Left kidney (tissue), 8 donors: Measurements from ENCODE around the gene TSHZ1. TPM values are rescaled to one million over a fixed set of nuclear protein-coding genes. Genes with fewer than 3 reads are reported as not detected.

Source experiments
- DNase-seq: peaks from one replicate; pipeline ENCODE4 v3.0.0-alpha.2; 2013
- long read RNA-seq, 8 donors: transcript quantifications; one replicate each; lab custom pipeline, GENCODE V29; 2026
- polyA plus RNA-seq: library from polyadenylated mRNA; unstranded; fragments of 120-200 nt; gene quantifications from one replicate; pipeline ENCODE4 v1.2.1, GENCODE V29; 2013; ENCODE audit not compliant: insufficient read length

The TSHZ1 gene, protein sequence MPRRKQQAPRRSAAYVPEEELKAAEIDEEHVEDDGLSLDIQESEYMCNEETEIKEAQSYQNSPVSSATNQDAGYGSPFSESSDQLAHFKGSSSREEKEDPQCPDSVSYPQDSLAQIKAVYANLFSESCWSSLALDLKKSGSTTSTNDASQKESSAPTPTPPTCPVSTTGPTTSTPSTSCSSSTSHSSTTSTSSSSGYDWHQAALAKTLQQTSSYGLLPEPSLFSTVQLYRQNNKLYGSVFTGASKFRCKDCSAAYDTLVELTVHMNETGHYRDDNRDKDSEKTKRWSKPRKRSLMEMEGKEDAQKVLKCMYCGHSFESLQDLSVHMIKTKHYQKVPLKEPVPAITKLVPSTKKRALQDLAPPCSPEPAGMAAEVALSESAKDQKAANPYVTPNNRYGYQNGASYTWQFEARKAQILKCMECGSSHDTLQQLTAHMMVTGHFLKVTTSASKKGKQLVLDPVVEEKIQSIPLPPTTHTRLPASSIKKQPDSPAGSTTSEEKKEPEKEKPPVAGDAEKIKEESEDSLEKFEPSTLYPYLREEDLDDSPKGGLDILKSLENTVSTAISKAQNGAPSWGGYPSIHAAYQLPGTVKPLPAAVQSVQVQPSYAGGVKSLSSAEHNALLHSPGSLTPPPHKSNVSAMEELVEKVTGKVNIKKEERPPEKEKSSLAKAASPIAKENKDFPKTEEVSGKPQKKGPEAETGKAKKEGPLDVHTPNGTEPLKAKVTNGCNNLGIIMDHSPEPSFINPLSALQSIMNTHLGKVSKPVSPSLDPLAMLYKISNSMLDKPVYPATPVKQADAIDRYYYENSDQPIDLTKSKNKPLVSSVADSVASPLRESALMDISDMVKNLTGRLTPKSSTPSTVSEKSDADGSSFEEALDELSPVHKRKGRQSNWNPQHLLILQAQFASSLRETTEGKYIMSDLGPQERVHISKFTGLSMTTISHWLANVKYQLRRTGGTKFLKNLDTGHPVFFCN (N-terminal part only)
- 33.2 TPM for polyA plus RNA-seq
- long read RNA-seq, donor 1, full-length matches to known transcripts = 77 of 77 reads
- long read RNA-seq, donor 1, partial matches to known transcripts = 0 of 77 reads
- long read RNA-seq, donor 1, other reads (novel, unspliced or antisense) = 0 of 77 reads
- long read RNA-seq, donor 2, full-length matches to known transcripts = 57 of 57 reads
- long read RNA-seq, donor 2, partial matches to known transcripts = 0 of 57 reads
- long read RNA-seq, donor 2, other reads (novel, unspliced or antisense) = 0 of 57 reads
- long read RNA-seq, donor 3, full-length matches to known transcripts = 37 of 37 reads
- long read RNA-seq, donor 3, partial matches to known transcripts = 0 of 37 reads
- long read RNA-seq, donor 3, other reads (novel, unspliced or antisense) = 0 of 37 reads
- long read RNA-seq, donor 4, full-length matches to known transcripts = 9 of 21 reads
- long read RNA-seq, donor 4, partial matches to known transcripts = 12 of 21 reads
- long read RNA-seq, donor 4, other reads (novel, unspliced or antisense) = 0 of 21 reads
- long read RNA-seq, donor 5, full-length matches to known transcripts = 33 of 33 reads
- long read RNA-seq, donor 5, partial matches to known transcripts = 0 of 33 reads
- long read RNA-seq, donor 5, other reads (novel, unspliced or antisense) = 0 of 33 reads
- long read RNA-seq, donor 6, full-length matches to known transcripts = 59 of 59 reads
- long read RNA-seq, donor 6, partial matches to known transcripts = 0 of 59 reads
- long read RNA-seq, donor 6, other reads (novel, unspliced or antisense) = 0 of 59 reads
- long read RNA-seq, donor 7, full-length matches to known transcripts = 61 of 61 reads
- long read RNA-seq, donor 7, partial matches to known transcripts = 0 of 61 reads
- long read RNA-seq, donor 7, other reads (novel, unspliced or antisense) = 0 of 61 reads
- long read RNA-seq, donor 8, full-length matches to known transcripts = 35 of 35 reads
- long read RNA-seq, donor 8, partial matches to known transcripts = 0 of 35 reads
- long read RNA-seq, donor 8, other reads (novel, unspliced or antisense) = 0 of 35 reads

DNA sequence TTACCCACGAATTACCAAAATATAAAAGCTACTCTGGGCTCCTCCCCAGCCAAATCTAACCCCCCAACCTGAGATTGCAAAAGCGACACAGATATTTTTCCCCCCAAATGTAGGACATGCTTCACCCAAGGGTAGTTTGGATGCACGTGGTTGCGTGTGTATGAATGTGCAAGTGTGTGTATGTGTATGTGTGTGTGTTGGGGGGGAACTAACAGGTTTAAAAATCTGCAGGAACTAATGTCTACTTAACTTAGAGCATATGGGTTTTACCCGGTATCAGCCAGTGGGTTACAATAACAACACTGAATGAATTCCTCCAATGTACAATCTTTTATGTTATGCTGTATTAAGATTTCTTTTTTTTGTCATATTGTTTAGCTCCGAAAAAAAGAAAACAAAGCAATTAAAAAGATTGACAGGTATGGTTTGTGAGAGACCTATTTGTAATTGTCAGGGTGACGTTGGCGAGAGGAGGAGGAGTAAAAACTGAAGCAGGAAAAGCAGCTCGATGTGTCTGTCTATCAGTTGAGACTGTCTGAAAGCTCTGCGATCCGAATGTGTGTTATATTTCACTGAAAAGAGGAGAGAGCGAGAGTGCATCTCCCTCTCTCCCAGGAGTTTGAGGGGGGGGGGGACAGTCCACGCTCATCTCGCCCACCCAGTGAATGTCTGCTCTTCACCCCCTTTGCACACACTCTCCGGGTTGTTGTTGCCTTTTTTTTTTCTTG lies at the start of gene TSHZ1:
TSS of gene TSHZ1 (plus strand) at position 524 of the 728 bp plus-strand sequence. CDS start 1,080 bp downstream, outside the sequence.
- peak; percentile 88 for DNase-seq

DNA sequence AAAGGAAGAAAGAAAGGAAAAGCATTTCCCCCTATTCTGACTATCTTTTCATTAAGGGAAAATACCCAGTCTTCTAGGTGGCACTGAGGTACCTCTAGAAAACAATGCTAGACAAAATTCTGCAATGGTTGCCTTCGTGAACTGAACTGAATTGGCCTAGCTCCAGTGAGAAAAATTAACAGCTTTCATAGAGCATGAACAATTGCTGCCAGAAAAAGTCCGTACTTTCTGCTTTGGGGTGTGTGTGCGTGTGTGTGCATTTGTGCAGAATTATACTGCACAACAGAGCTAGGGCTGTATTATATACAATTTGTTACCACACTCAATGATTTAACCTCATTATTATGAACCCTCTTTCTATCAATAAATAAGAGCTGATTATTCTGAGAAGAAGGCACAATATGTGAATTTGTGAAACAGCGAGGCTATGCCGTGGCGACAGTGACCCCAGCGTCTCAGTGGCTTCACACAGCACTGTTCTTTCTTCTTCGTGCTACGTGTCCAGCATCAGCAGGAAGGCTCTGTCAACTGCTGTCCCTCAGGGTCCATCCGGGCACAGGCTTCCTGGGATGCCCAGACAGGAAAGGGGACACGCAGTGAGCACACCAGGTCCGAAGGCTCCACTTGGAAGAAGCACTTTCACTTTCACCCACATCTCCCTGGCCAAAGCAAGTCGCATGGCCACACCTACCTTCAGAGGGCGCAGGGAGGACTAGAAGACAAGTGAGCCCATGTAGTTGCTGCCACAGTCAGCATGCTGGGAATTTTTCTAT lies 49.2 kb upstream of the TSHZ1 start:
- DNase-seq = no peak

DNA sequence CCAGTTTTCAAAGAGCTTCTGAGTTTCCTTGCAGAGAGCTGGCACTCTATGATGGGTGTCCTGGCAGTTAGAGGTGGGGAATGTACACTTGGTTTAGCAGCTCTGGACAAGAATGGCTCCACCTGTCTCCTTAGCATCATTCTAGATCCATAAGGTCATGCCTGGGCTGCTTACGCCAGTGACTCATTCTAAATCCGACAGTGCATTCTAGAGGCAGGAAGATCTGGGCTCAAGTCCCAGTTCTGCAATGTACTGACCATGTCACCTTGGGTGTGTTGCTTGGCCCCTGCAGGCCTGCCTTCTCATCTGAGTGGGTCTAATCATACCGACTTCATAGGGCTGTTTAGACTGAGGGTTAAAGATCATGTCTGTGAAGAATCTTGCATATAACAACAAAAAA lies 48.1 kb upstream of the TSHZ1 start:
- DNase-seq = no peak

DNA sequence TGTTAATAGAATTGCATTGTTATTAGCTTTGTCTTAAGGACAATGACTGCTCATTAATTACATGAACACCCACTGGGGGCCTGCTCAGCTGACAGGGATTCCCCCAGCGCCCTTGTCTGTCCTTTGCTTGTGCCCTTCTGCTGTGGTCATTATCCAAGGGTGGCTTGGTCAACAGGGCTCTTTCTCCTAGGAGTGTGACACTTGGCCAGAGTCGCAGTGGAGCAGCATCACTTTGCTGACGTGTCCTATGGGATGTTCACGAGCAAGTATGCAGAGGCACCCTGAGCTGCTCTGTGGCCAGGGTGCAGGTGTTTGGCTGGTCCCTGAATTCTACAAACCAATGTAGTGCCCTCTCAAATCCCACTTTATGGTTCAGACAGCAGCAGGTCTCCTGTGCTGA lies 47.6 kb upstream of the TSHZ1 start:
- no peak for DNase-seq

DNA sequence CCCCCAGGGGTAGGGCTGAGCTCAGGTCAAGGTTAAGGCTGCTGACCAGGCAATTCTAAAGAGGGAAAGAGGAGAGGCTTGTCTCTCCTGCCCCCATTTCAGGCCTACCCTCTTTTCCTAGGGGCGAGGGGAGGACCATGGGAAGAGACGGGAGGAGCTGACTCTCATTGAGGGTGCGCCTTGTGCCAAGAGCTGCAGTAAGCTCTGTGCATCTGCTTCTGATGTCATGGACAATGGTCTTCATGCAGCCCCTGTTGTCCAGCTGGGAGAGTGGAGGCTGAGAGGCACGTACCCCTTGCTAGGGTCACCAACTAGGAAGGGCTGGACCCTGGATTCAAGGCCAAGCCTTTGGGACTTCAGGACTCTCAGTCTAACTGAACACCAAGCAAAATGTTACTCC lies 46.9 kb upstream of the TSHZ1 start:
- no peak for DNase-seq

DNA sequence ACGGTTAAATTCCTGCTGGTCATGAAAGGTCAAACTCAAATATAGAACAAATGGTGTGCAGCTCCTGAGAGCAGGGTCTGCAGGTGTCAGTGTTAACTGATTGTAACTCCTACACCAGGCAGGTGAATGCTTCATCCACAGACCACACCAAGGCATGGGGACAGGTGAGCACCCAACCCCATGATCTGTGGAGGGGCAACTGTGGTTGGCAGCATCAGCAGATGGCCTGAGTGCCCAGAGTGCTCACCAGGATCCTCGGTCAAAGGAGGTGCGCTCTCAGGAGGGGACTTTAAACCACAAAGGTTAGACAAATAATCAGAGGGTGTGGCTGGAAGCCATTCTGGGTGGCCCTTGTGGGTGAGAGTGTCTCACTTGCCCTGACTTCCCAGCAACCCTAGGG lies 46.1 kb upstream of the TSHZ1 start:
- DNase-seq = no peak

DNA sequence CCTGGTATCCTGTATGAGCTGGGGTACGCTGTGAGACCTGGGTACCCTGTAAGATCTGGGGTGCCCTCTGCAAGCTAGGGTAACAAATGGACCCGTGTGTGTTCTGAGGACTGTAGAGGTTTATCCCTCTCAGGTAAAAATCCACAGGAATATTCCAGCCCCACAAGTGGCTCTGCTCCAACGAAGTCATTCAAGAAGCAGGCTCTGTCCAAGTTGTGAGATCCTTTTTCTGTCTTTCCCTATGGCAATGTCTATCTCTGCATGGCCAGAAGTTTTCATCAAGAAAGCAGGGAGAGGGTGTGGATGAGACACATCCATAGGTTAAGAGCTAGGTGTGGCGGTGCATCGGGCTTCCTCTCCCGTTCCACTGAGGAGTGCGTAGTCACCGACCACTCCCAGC lies 44.7 kb upstream of the TSHZ1 start:
- DNase-seq = no peak

DNA sequence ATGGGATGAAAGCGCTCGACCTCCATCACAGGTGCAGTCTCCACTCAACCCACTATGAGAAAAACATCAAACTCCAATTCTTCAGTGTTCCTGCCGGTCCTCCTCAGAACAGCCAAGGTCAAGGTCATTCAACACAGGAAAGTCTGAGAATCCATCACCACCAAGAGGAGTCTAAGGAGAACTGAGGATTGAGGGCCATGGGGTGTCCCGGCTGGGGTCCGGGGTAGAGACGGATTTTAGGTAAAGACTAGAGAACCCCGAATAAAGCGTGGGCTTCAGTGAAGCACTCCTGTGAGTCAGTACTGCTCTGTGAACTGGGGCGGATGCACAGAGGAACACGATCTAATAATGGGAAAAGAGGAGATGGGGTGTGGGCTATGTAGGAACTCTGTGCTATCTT lies 43.5 kb upstream of the TSHZ1 start:
- no peak for DNase-seq

DNA sequence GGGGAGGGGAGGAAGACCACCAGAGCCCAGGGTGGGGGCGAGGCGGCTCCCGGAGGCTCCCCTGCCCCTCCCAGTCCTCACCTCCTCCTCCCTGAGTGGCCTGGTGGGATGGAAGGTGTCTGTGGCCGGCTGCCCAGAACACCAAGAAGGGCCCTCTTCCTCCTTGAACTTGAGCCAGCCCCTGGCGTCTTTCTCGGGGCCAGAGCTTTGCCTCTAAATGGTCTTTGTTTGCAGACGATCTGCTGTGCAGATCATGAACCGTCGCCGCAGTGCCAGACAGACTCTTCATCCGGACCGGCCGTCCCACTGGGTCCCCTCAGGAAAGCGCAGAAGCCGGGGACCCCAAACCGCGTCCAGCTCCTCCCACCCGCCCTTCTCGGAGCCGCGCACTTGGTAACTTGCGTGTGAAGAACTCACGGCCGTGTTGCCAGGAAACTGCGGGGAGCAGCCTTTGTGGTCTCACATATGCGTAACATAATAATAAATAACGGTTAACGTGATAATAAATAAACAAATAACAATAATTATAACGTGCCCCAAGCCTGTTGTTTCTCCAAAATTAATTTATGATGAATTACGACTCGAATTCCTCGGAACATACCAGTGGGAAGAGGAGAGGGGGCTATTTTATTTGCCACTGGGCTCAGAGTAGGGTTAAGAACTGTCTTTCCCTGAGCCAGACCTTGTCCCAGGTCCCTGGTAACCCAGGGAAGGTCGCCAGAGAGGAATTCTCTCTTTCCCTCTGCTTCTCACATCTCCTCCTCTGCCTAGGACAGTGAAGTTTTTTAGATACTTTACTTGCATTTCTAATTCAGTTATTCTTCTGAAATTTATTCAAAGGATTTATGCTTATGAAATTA lies 42.6 kb upstream of the TSHZ1 start:
- no peak for DNase-seq

DNA sequence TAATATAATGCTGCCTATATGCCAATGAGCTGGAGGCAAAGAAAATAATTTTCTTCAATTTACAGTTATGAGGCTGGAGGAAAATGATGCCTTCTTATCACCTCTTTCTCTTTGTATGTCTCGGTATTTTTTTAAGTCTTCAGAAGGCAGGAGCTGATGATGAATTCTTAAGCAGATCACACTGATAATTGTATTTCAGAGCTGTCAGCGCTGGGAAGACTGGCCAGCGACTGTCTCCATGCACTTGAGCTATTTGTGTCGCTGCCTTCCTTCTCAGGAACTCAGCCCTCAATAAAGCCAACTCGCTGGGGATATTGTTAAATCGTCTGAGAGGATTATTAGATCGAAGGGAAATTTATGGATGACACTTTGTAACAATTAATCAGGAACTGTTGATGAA lies 42.0 kb upstream of the TSHZ1 start:
- DNase-seq = no peak

DNA sequence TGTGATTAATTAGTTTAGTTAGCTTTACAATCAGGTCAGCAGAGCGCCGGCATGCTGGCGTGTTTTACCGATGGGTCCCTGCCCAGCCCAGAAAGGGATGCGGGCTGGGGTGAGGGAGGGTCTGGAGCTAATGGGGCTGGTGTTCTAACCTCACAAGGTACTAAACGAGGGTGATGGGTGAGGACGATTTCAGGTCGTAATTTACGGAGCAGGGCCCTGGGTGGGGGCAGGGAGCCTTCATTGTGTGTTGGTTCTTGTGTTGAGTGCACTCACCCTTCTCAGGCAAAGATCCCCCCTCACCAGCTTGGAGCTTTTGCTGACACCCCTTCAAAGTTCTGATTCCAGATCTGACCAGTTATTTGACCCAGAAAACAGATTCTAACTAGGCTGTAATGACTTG lies 41.2 kb upstream of the TSHZ1 start:
- DNase-seq = no peak

DNA sequence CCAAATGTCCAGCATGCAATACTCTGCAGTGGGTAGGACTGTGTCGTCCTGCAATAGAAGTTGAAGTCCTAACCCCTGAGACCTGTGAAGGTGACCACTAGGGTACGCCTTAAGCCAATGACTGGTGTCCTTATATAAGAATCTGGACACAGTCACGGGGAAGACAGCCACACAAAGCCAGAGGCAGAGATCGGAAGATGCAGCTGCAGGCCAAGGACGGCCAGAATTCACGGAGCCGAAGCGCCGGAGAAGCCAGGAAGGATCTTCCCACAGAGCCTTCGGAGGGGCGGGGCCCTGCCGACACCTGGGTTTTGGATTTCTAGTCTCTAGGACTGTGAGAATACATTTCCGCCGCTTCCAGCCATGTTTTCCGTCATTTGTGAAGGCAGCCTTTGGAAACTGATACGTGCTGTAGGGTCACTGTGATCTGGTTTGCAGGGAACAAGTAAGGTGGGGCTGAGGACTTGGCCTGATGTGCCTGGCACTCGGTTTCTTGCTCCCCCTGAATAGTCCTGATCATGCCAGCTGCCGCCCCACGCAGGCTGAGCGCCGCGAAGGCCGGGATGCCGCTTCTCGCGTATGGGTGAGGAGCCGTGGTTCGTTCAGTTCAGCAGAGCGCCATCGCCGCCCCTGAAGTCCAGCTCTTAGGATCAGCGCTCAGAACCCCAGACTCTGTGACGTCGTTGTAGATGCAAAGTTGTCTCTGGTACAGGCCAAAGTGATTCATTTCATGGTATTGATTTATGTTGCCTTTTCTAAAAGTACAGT lies 40.4 kb upstream of the TSHZ1 start:
- peak; percentile 19 for DNase-seq

DNA sequence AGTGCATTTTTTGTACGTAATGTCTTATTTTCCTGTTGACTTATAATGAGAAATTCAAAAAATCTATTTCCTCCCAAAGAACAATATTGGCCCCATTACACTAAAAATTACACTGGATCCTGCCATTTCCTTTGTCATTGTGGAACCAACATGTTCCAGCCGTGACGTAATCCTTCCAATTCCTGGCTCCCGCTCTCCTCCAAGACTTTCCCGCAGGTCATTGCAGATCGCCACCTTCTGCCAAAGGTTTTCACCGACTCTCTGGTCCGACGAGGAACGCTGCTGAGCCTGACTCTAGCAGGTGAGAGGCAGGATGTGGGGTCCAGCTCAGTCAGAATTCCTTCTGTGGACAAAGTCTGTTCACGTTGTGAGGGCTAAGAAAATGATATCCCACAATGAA lies 39.7 kb upstream of the TSHZ1 start:
- DNase-seq = no peak

DNA sequence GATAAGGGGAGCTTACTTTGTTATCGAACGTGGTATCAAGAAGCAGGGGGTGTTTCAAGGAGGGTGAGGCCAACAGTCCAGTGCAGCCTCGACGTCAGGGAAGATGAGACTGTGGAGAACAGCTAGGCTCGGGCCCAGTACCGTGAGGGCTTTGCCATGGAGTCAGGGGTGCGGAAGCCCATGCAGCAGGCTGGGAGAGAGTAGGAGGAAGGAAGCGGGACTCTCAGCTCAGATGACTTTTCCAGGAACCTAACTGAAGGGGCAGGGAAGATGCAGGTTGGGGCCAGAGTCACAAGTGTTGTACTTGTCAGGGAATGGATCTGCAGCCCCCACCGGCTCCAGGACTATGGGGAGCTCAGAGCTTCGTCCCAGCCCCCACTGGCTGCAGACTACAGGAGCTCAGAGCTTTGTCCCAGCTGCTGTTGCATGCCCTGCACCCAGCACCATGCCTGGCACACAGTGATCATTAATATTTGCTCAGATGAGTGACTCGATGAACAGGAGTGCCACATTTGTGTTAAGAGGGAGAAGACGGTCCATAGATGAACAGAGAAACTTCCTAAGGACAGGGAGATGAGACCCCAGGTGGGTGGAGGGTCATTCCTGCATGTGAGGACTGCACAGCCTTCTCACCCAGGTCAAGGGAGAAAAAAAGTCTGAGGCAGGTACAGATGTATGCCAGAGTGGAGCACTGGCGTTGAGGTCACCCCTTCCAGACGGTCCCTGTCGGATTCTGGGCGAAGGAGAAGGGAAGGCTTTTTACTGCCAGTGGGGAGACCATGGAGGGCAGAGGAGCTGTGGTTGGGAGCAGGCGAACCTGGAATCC lies 38.1 kb upstream of the TSHZ1 start:
- DNase-seq = no peak

DNA sequence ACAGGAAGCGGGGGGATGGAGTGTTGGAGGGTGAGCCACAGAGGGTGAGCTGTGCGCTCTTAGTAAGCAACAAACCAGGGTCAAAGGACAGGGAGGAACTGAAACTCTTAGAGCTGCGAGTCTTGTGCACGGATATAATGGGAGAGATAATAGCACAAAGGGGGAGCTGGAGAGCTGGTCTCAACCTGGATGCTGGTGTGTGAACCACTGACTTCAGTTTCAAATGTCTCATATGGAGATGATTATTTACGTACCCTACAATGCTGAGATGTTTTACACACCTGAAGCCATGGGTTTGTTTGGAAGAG lies 37.5 kb upstream of the TSHZ1 start:
- DNase-seq = no peak

DNA sequence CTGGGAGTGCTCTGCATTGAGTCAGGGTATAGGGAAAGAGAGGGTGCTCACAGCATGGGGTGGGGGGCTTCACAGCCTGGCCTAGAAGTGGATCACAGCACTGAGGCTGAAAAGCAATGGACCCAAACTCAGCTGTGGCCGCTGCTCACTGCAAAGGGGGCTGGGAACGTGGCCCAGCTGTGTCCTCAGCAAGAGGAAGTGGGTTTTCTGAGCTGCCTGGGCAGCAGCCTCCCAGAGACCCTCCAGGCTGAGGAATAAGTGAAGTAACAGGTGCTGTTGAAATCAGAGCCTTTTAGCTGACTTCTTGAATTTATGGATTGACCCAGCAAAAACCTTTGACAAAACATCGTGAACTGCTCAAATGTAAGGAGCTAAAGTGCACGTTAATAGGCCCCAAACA lies 36.9 kb upstream of the TSHZ1 start:
- DNase-seq = no peak

DNA sequence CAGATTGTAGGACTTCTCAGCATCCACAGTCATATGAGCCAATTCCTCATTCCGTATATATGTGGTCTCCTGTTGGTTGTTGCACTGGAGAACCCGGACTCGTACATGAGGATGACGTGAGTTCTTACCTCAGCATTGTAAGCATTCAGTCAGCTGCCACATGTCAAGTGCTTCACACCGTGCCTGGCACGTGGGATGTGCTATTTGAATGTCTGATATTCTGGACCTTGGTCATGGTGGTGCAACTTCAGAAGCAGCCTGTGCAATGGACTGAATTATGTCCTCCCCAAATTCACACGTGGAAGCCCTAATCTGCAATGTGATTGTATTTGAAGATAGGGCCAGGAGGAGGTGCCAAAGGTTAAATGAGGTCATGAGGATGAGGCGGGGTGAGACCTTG lies 33.7 kb upstream of the TSHZ1 start:
- DNase-seq = no peak
